GM06990 (cell line): Measurements from ENCODE around the gene ZPR1.

Source experiments
- DNase-seq: peaks from one replicate; pipeline ENCODE4 v3.0.0-alpha.2; 2011; ENCODE audit not compliant: insufficient read length; ENCODE audit errors: extremely low read depth
- H3K27me3 ChIP-seq: replicated peaks from 2 replicates; pipeline ENCODE4 v1.6.0; 2011; ENCODE audit warnings: low read length; ENCODE audit not compliant: control insufficient read depth, insufficient read depth
- H3K36me3 ChIP-seq: 2 replicates; pipeline ENCODE4 v1.5.1; 2011; ENCODE audit warnings: low read length; ENCODE audit not compliant: control insufficient read depth, insufficient read depth
- H3K4me3 ChIP-seq: replicated peaks from 2 replicates; pipeline ENCODE4 v1.5.1; 2011; ENCODE audit warnings: low read depth, mild to moderate bottlenecking, control low read depth, low read length
- CTCF ChIP-seq: IDR thresholded peaks from 2 replicates; pipeline ENCODE4 v1.5.1; 2011; ENCODE audit warnings: low read length, control low read depth, mild to moderate bottlenecking, inconsistent platforms; ENCODE audit not compliant: insufficient read depth, poor library complexity, severe bottlenecking

ZPR1 gene

DNA sequence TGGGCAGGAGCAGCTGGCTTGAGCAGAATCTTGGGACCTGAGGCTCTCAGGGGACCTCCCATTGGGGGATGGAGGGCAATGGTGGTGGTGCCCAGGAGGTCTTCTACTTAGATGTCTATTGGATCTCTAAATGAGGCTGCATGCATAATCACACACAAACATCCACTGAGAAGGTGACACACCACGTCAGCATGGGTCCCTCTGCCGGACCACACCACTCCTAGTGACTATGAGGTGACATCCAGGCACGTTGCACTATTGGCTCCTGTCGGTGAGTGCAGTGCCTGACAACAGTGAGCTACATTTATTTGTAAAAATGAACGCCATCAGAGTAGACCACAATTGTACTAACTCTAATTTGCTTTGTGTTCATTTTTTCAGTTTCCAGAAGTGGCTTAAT is 37.6 kb upstream of the ZPR1 start:
- no peak for DNase-seq
- H3K4me3 ChIP-seq: no peak overlapping the region
- TF ChIP-seq CTCF: no peak
- H3K36me3 ChIP-seq: no peaks in the 10 kb centered on the region
- no peaks in the 10 kb centered on the region; the same call in 1 of the 2 replicates for H3K27me3 ChIP-seq

DNA sequence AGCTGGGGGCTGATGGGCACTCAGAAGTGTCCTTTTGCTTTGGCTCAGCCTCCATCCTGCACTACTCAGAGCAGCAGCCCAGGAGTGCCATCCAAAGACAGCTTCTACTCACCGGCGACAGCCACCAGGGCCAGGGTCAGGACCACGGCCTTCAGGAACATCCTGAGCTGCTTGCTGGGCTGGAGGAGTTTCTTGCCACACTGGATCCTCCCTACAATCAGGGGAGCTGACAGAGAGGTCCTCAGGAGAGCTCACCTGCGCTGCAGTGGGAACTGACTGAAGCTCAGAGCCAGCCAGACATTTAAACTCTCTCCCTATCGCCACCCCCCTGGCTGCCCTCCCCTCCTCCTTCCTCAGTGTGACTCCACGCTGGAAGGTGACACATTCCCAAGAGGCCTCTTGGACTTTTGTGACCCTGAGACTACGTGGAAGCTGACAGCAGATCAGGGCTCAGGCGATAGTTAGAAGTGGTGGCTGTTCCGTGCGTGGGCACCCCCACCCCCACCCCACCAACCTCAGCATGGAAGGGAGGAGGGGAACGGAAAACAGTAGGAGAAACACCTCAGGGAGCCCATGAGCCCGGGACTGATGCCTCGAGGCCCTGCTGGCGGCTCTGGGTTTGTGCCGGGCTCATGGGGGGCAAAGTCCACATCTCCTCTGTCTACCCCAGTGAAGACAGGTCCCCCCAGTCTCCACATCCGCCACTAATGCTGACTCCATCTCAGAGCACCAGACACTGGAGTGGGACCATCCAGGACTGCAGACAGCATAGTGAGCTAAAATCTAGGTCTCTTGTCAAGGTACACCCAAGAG is 35.4 kb upstream of the ZPR1 start, which contains the start of gene APOA4:
APOA4 (minus strand) TSS at position 274 of the 813 bp plus-strand sequence; CDS start at position 161, 113 bp downstream.
- no peak for TF ChIP-seq CTCF
- H3K27me3 ChIP-seq: no peaks in the 10 kb centered on the region; the same call in 1 of the 2 replicates
- no peak within 1 kb of the TSS for H3K4me3 ChIP-seq
- DNase-seq: no peak
- no peaks in the 10 kb centered on the region for H3K36me3 ChIP-seq

- Histone ChIP-seq H3K36me3 (no peaks in the 10 kb centered on the region), H3K27me3 (no peaks in the 10 kb centered on the region; the same call in 1 of the 2 replicates), H3K4me3 (no peak overlapping the region)
- no peak for TF ChIP-seq CTCF
- no peak for DNase-seq
These were observed 34.8 kb upstream of the ZPR1 start for GRCh38 chr11:116822575-116822974.

GRCh38 chr11:116821050-116821918 is 33.5 kb upstream of the ZPR1 start:
- TF ChIP-seq CTCF: no peak
- H3K27me3 ChIP-seq: no peaks in the 10 kb centered on the region; the same call in 1 of the 2 replicates
- no peaks in the 10 kb centered on the region for H3K36me3 ChIP-seq
- H3K4me3 ChIP-seq: no peak overlapping the region
- DNase-seq: no peak

DNA sequence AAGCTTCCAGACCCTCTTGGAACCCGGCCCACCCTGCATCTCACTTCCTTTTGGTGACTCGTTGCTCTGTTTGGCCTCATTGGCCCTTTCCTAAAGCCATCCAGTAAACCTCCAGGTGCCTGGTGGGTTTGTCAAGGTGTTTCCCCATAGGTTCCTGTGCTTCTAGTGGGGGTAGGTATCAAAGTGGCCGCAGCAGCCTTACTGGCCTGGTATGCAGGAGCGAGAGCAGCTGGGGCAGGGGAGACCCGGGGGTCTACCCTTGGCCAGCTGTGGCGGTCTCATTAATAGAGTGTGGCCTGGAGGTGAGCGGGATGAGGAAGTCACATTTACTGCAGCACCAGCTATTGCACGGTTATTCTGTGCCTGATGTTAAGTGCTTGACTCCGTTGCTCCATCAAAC is 31.2 kb upstream of the ZPR1 start:
- no peaks in the 10 kb centered on the region for H3K36me3 ChIP-seq
- TF ChIP-seq CTCF: no peak
- DNase-seq: no peak
- no peaks in the 10 kb centered on the region; the same call in 1 of the 2 replicates for H3K27me3 ChIP-seq
- H3K4me3 ChIP-seq: no peak overlapping the region
